GM12878 (cell line): ENCODE results near the gene SIGLEC5. TPM values are rescaled to one million over a fixed set of nuclear protein-coding genes. Genes with fewer than 3 reads are reported as not detected.
A peak's percentile ranks its signal among the peaks of the same experiment; 100 is the strongest.

Experiments
- ATAC-seq: fragments of 200-7000 bp; cut with Tn5 transposase; 3 replicates; pipeline ENCODE4 v1.9.1; 2020; ENCODE audit warnings: mild to moderate bottlenecking, moderate library complexity
- BruUV-seq: library from RNA; stranded (reverse); fragments of 400-500 nt; replicated peaks from 2 replicates; lab custom pipeline; 2021; lab: Mats Ljungman, UMichigan
- CTCF ChIA-PET: fragments of 300-600 bp; sonication (Branson Sonifier 250); formaldehyde crosslinking; extraction: SDS; loops from one replicate; lab custom pipeline; 2021; ENCODE audit warnings: inconsistent platforms; lab: Yijun Ruan, JAX
- POLR2A ChIA-PET: fragments of 350-600 bp; formaldehyde crosslinking; extraction: SDS; loops from one replicate; lab custom pipeline; 2021; ENCODE audit warnings: inconsistent platforms; lab: Charles Lee
- RAD21 ChIA-PET: fragments of 300-600 bp; sonication (Branson Sonifier 250); formaldehyde crosslinking; loops from one replicate; lab custom pipeline; 2023; ENCODE audit warnings: antibody characterized with exemption; ENCODE audit not compliant: unreplicated experiment; lab: Charles Lee
- SMC1A ChIA-PET: fragments of 300-600 bp; sonication (Branson Sonifier 250); formaldehyde crosslinking; loops from one replicate; lab custom pipeline; 2023; ENCODE audit not compliant: unreplicated experiment, uncharacterized antibody; lab: Charles Lee
- DNase-seq: peaks from one replicate; pipeline ENCODE4 v3.0.0-alpha.2; 2011; ENCODE audit warnings: low read depth, low spot score
- FAIRE-seq: peaks from 3 replicates; lab custom pipeline; 2011; peaks lifted over from hg19 to GRCh38; lab: Jason Lieb, UNC
- H2AFZ ChIP-seq: 2 replicates; pipeline ENCODE4 v1.6.0; 2011; ENCODE audit warnings: low read depth, low read length, control low read depth; ENCODE audit not compliant: control insufficient read depth
- H3K27ac ChIP-seq: 2 replicates; pipeline ENCODE4 v1.5.1; 2011; ENCODE audit warnings: control low read depth; ENCODE audit not compliant: control insufficient read depth, insufficient read depth
- H3K27me3 ChIP-seq, 2 experiments: replicated peaks in 1 of 2; 2 replicates each; pipeline versions ENCODE4 v1.6.0 to v1.6.1; 2011; ENCODE audit warnings: low read length in 1 of 2; ENCODE audit not compliant: control insufficient read depth in 2 of 2, insufficient read depth in 2 of 2
- H3K36me3 ChIP-seq, 2 experiments: 2 replicates each; pipeline ENCODE4 v1.5.1; 2011; ENCODE audit warnings: low read length in 1 of 2; ENCODE audit not compliant: control insufficient read depth in 2 of 2, insufficient read depth in 2 of 2
- H3K4me1 ChIP-seq: 2 replicates; pipeline ENCODE4 v1.6.1; 2011; ENCODE audit warnings: mild to moderate bottlenecking, low read length, moderate library complexity, mixed read lengths; ENCODE audit not compliant: control insufficient read depth, insufficient read depth
- H3K4me2 ChIP-seq: 2 replicates; pipeline ENCODE4 v1.6.0; 2011; ENCODE audit warnings: control low read depth; ENCODE audit not compliant: control insufficient read depth, insufficient read depth
- H3K4me3 ChIP-seq: fragments of 200-600 bp; sonication (generic); 2 replicates; pipeline ENCODE4 v1.5.1; 2016
- H3K79me2 ChIP-seq: 2 replicates; pipeline ENCODE4 v1.6.0; 2011; ENCODE audit warnings: low read length; ENCODE audit not compliant: control insufficient read depth, insufficient read depth
- H3K9ac ChIP-seq: 2 replicates; pipeline ENCODE4 v1.8.0; 2011; ENCODE audit warnings: low read length, control low read depth, mixed read lengths; ENCODE audit not compliant: control insufficient read depth, insufficient read depth
- H3K9me3 ChIP-seq: replicated peaks from 3 replicates; pipeline ENCODE4 v1.5.1; 2011; ENCODE audit warnings: mild to moderate bottlenecking, low read length; ENCODE audit not compliant: control insufficient read depth, insufficient read depth
- H4K20me1 ChIP-seq: 2 replicates; pipeline ENCODE4 v1.6.0; 2011; ENCODE audit not compliant: control insufficient read depth, insufficient read depth
- ASH2L ChIP-seq: fragments of 300-600, 200-600 bp; sonication (generic); IDR thresholded peaks from 2 replicates; pipeline ENCODE4 v1.6.1; 2017; ENCODE audit warnings: low read depth, mild to moderate bottlenecking, borderline replicate concordance
- BCL11A ChIP-seq: IDR thresholded peaks from 2 replicates; pipeline ENCODE4 v1.6.1; 2011; ENCODE audit warnings: low read depth, low read length
- EED ChIP-seq: sonication (generic); IDR thresholded peaks from 2 replicates; pipeline ENCODE4 v1.6.1; 2016; ENCODE audit warnings: antibody characterized with exemption, low read depth
- EZH2 ChIP-seq: IDR thresholded peaks from 2 replicates; pipeline ENCODE4 v1.6.1; 2012; ENCODE audit warnings: low read depth, mild to moderate bottlenecking, control low read depth, inconsistent platforms, low read length, borderline replicate concordance; ENCODE audit not compliant: control insufficient read depth
- KDM1A ChIP-seq: fragments of 200-600 bp; sonication (generic); IDR thresholded peaks from 2 replicates; pipeline ENCODE4 v1.6.1; 2016; ENCODE audit warnings: borderline replicate concordance
- MTA2 ChIP-seq: fragments of 450-650 bp; IDR thresholded peaks from 2 replicates; pipeline ENCODE4 v1.6.1; 2016; ENCODE audit warnings: low read depth, mild to moderate bottlenecking, moderate library complexity
- NFYA ChIP-seq: IDR thresholded peaks from 2 replicates; pipeline ENCODE4 v1.6.1; 2011; ENCODE audit warnings: low read depth, mild to moderate bottlenecking, low read length, improper control_type of control experiment, borderline replicate concordance
- NR2C1 ChIP-seq: fragments of 450-650 bp; IDR thresholded peaks from 2 replicates; pipeline ENCODE4 v1.6.1; 2017; ENCODE audit warnings: antibody characterized with exemption, mild to moderate bottlenecking, moderate library complexity
- RB1 ChIP-seq: fragments of 450-650 bp; formaldehyde crosslinking; IDR thresholded peaks from 2 replicates; pipeline ENCODE4 v1.6.1; 2017; ENCODE audit warnings: mild to moderate bottlenecking, borderline replicate concordance
- RBBP5 ChIP-seq: fragments of 200-600 bp; sonication (generic); conservative IDR thresholded peaks from 2 replicates; pipeline ENCODE4 v1.6.1; 2016
- RELA ChIP-seq: fragments of 450-650 bp; IDR thresholded peaks from 2 replicates; pipeline ENCODE4 v1.8.0; 2014; ENCODE audit warnings: borderline replicate concordance; ENCODE audit not compliant: partially characterized antibody
- SRF ChIP-seq, 2 experiments: IDR thresholded peaks; 2 replicates each; pipeline ENCODE4 v1.6.1; 2011; ENCODE audit warnings: low read depth in 2 of 2, low read length in 2 of 2, mild to moderate bottlenecking in 1 of 2, moderate library complexity in 1 of 2
- WGBS: methylation state at CpG from one replicate; pipeline ENCODE4 v1.1.6; 2016; ENCODE audit warnings: low lambda C conversion rate; ENCODE audit not compliant: insufficient replicate concordance, insufficient coverage; ENCODE audit errors: missing lambda C conversion rate; 5-methylcytosine and 5-hydroxymethylcytosine counted together
- in situ Hi-C: fragments of 300-500 bp; cut with MboI; formaldehyde crosslinking; loops from 9 replicates; pipeline ENCODE4 v1.14.3; 2018; ENCODE audit warnings: mixed read lengths
- intact Hi-C: fragments of 100-400 bp; cut with micrococcal nuclease; formaldehyde crosslinking; loops from one replicate; pipeline ENCODE4 v1.14.2; 2022; ENCODE audit not compliant: unreplicated experiment
- polyA plus RNA-seq, 11 experiments: library from polyadenylated mRNA; depleted of rRNA in 4 of 11; unstranded in 6 of 11; stranded (reverse) in 5 of 11; fragments of >200 nt; fragmentation: Nextera tagmentation in 4 of 11; fragmentation: Illumina TruSeq in 1 of 11; extraction: Ambion mirVana in 4 of 11; extraction: Trizol in 1 of 11; gene quantifications; 1 replicate in 1 of 11; 2 replicates in 10 of 11; pipeline versions ENCODE4 v1.2.1 to v1.2.3, GENCODE V29; 2011 to 2016; ENCODE audit warnings: inconsistent platforms in 2 of 11, missing spikeins in 2 of 11, low read depth in 1 of 11
- total RNA-seq, 4 experiments: library from RNA; depleted of rRNA in 3 of 4; stranded (reverse); fragments of >200 nt in 3 of 4; fragmentation: Illumina TruSeq in 1 of 4; extraction: Trizol in 1 of 4; gene quantifications; 2 replicates each; pipeline versions ENCODE4 v1.2.1 to v1.2.3, GENCODE V29; 2013 to 2021
- TF ChIP-seq, protein P1 (sequence below): fragments of 450-650 bp; IDR thresholded peaks from 2 replicates; pipeline ENCODE4 v1.6.1; 2018; ENCODE audit warnings: borderline replicate concordance, mild to moderate bottlenecking; ENCODE audit not compliant: partially characterized antibody
- TF ChIP-seq, protein P2 (sequence below): fragments of 450-650 bp; IDR thresholded peaks from 2 replicates; pipeline ENCODE4 v1.6.1; 2017; ENCODE audit warnings: mild to moderate bottlenecking, low read depth, inconsistent platforms; ENCODE audit not compliant: poor library complexity, severe bottlenecking
- TF ChIP-seq, protein P3 (sequence below): fragments of 450-650 bp; IDR thresholded peaks from 2 replicates; pipeline ENCODE4 v1.6.1; 2017; ENCODE audit warnings: low read depth, mild to moderate bottlenecking, moderate library complexity
- TF ChIP-seq, protein P4 (sequence below): fragments of 450-650 bp; IDR thresholded peaks from 2 replicates; pipeline ENCODE4 v1.6.1; 2016; ENCODE audit warnings: mild to moderate bottlenecking

The SIGLEC5 gene
- total and polyA plus RNA-seq, 10 of the 15 experiments (the other 5 are each of a cell fraction or from before 2014, with no cell fraction given): 0.05 to 2.5 (median 1.4) TPM; not detected in 1

DNA sequence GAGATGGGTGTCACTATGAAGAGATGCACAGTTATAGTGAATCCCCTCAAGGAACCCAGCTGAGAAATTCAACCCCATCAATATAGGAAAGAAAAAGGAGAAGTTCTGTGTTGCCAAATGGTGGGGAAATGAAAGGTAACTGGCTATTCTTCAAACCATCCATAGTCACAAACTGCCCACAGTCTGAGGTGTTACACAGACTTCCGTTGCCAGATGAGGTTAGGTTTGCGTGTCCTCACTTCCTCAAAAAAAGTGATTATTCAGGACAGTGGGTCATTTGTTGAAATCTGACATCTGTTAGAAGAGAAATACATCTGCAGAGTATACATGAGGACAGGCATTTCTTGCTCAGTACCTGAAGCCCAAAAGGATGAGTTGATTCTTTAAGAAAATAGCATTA, 9.0 kb downstream of the SIGLEC5 start (continued):
- TF ChIP-seq, protein P1, sequence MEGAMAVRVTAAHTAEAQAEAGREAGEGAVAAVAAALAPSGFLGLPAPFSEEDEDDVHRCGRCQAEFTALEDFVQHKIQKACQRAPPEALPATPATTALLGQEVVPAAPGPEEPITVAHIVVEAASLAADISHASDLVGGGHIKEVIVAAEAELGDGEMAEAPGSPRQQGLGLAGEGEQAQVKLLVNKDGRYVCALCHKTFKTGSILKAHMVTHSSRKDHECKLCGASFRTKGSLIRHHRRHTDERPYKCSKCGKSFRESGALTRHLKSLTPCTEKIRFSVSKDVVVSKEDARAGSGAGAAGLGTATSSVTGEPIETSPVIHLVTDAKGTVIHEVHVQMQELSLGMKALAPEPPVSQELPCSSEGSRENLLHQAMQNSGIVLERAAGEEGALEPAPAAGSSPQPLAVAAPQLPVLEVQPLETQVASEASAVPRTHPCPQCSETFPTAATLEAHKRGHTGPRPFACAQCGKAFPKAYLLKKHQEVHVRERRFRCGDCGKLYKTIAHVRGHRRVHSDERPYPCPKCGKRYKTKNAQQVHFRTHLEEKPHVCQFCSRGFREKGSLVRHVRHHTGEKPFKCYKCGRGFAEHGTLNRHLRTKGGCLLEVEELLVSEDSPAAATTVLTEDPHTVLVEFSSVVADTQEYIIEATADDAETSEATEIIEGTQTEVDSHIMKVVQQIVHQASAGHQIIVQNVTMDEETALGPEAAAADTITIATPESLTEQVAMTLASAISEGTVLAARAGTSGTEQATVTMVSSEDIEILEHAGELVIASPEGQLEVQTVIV: no peak
- TF ChIP-seq, protein P2, sequence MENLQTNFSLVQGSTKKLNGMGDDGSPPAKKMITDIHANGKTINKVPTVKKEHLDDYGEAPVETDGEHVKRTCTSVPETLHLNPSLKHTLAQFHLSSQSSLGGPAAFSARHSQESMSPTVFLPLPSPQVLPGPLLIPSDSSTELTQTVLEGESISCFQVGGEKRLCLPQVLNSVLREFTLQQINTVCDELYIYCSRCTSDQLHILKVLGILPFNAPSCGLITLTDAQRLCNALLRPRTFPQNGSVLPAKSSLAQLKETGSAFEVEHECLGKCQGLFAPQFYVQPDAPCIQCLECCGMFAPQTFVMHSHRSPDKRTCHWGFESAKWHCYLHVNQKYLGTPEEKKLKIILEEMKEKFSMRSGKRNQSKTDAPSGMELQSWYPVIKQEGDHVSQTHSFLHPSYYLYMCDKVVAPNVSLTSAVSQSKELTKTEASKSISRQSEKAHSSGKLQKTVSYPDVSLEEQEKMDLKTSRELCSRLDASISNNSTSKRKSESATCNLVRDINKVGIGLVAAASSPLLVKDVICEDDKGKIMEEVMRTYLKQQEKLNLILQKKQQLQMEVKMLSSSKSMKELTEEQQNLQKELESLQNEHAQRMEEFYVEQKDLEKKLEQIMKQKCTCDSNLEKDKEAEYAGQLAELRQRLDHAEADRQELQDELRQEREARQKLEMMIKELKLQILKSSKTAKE: peak; percentile 49
- peak; percentile 84 for TF ChIP-seq MTA2
- TF ChIP-seq BCL11A: peak; percentile 84
- TF ChIP-seq EED: peak; percentile 86

DNA sequence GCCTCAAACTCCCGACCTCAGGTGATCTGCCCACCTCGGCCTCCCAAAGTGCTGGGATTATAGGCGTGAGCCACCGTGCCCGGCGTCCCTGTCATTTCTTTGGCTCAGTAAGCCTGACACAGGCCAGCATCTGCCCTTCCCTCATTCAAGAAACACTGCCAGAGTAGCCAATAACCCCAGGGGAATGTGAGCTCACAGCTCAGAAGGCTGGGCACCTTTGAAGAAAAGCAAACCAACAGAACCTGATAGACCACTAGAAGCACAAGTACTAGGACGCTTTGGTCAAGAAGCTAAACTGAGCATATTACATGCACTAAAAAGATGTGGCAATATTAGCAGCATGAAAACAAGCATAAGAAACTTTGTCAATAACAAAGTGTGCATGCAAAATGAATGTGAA, 14.2 kb downstream of the SIGLEC5 start:
- Histone ChIP-seq H3K27ac (no peak overlapping the region), H3K9me3 (peaks cover 7% of the 10 kb centered on the region; the same call in 2 of the 3 replicates), H2AFZ (no peak overlapping the region), H3K36me3 (no peaks in the 10 kb centered on the region), H3K4me3 (no peak overlapping the region), H3K27me3 (no peaks in the 10 kb centered on the region; a peak in 1 of 4 replicates), H4K20me1 (no peaks in the 10 kb centered on the region), H3K4me2 (no peak overlapping the region), H3K79me2 (no peaks in the 10 kb centered on the region), H3K4me1 (peaks cover 14% of the 10 kb centered on the region), H3K9ac (no peak overlapping the region)
- CTCF ChIA-PET: interaction anchor here (0.6 to 1.2 kb wide), 3 partner anchors 9 to 199 kb away, joined by 3 to 4 read pairs (median 4); no protein-coding TSS in a partner anchor
- WGBS: 79% methylated on average over 7 of the region's 7 CpGs
- intact Hi-C loops: no loop called here
- POLR2A ChIA-PET: no interaction called here
- ATAC-seq (no peak), DNase-seq (no peak), FAIRE-seq (no peak)
- SMC1A ChIA-PET: interaction anchor here (1.6 kb wide), 1 partner anchor 45 kb away, joined by 3 read pairs; no protein-coding TSS in a partner anchor
- RAD21 ChIA-PET: no interaction called here
- in situ Hi-C loops: no loop called here
- BruUV-seq: no TSS peak
- TF ChIP-seq NR2C1: no peak
- TF ChIP-seq RBBP5: no peak
- TF ChIP-seq RB1: no peak
- TF ChIP-seq KDM1A: no peak
- TF ChIP-seq ASH2L: no peak
- no peak for TF ChIP-seq RELA
- TF ChIP-seq, protein P3, sequence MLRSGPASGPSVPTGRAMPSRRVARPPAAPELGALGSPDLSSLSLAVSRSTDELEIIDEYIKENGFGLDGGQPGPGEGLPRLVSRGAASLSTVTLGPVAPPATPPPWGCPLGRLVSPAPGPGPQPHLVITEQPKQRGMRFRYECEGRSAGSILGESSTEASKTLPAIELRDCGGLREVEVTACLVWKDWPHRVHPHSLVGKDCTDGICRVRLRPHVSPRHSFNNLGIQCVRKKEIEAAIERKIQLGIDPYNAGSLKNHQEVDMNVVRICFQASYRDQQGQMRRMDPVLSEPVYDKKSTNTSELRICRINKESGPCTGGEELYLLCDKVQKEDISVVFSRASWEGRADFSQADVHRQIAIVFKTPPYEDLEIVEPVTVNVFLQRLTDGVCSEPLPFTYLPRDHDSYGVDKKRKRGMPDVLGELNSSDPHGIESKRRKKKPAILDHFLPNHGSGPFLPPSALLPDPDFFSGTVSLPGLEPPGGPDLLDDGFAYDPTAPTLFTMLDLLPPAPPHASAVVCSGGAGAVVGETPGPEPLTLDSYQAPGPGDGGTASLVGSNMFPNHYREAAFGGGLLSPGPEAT: no peak
- no peak for TF ChIP-seq NFYA
- TF ChIP-seq SRF (IDR thresholded peaks at IDR 0.05; ENCODE audit: low read depth in 2 of 2, low read length in 2 of 2): no peak
- TF ChIP-seq, protein P4, sequence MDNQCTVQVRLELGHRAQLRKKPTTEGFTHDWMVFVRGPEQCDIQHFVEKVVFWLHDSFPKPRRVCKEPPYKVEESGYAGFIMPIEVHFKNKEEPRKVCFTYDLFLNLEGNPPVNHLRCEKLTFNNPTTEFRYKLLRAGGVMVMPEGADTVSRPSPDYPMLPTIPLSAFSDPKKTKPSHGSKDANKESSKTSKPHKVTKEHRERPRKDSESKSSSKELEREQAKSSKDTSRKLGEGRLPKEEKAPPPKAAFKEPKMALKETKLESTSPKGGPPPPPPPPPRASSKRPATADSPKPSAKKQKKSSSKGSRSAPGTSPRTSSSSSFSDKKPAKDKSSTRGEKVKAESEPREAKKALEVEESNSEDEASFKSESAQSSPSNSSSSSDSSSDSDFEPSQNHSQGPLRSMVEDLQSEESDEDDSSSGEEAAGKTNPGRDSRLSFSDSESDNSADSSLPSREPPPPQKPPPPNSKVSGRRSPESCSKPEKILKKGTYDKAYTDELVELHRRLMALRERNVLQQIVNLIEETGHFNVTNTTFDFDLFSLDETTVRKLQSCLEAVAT: no peak
- TF ChIP-seq EZH2: no peak
